ENCODE measurements around the gene HDGFL3.
A peak's percentile ranks its signal among the peaks of the same experiment; 100 is the strongest.

HDGFL3 gene

GRCh38 chr15:83123529-83123928 is 84.1 kb downstream of the HDGFL3 start:
- no peak for DNase-seq (ENCODE audit: low read depth)

- no peak for DNase-seq (ENCODE audit: low read depth)
These were observed 87.5 kb downstream of the HDGFL3 start for GRCh38 chr15:83119968-83120581.

GRCh38 chr15:83118968-83119367 is 88.7 kb downstream of the HDGFL3 start:
- DNase-seq (ENCODE audit: low read depth): no peak

GRCh38 chr15:83118291-83118827 is 89.3 kb downstream of the HDGFL3 start:
- no peak for DNase-seq (ENCODE audit: low read depth)

- DNase-seq (ENCODE audit: low read depth): no peak
These were observed 91.6 kb downstream of the HDGFL3 start for GRCh38 chr15:83115831-83116565.

GRCh38 chr15:83115410-83115809 is 92.2 kb downstream of the HDGFL3 start:
- DNase-seq (ENCODE audit: low read depth): no peak

GRCh38 chr15:83114856-83115255 is 92.8 kb downstream of the HDGFL3 start:
- no peak for DNase-seq (ENCODE audit: low read depth)

- no peak for DNase-seq (ENCODE audit: low read depth)
These were observed 93.5 kb downstream of the HDGFL3 start for GRCh38 chr15:83113881-83114674.

GRCh38 chr15:83112956-83113299 is 94.7 kb downstream of the HDGFL3 start:
- no peak for DNase-seq (ENCODE audit: low read depth)

- DNase-seq (ENCODE audit: low read depth): peak; percentile 27
These were observed 95.2 kb downstream of the HDGFL3 start for GRCh38 chr15:83112233-83112955.

- no peak for DNase-seq (ENCODE audit: low read depth)
These were observed 96.5 kb downstream of the HDGFL3 start for GRCh38 chr15:83111149-83111548.

GRCh38 chr15:83110381-83110780 is 97.2 kb downstream of the HDGFL3 start:
- DNase-seq (ENCODE audit: low read depth): no peak

GRCh38 chr15:83109532-83109931 is 98.1 kb downstream of the HDGFL3 start:
- DNase-seq (ENCODE audit: low read depth): no peak

- peak; percentile 88 for DNase-seq (ENCODE audit: low read depth)
These were observed 99.1 kb downstream of the HDGFL3 start for GRCh38 chr15:83108266-83109219.

- no peak for DNase-seq (ENCODE audit: low read depth)
These were observed 99.8 kb downstream of the HDGFL3 start for GRCh38 chr15:83107841-83108181.

- no peak for DNase-seq (ENCODE audit: low read depth)
These were observed 100.4 kb downstream of the HDGFL3 start, which contains the start of gene TM6SF1 for GRCh38 chr15:83106994-83107840. Gene TM6SF1 (plus strand): TSS chr15:83107645. CDS start chr15:83107681, 36 bp downstream.

GRCh38 chr15:83105440-83105839 is 102.2 kb downstream of the HDGFL3 start:
- DNase-seq (ENCODE audit: low read depth): no peak

- no peak for DNase-seq (ENCODE audit: low read depth)
These were observed 103.5 kb downstream of the HDGFL3 start for GRCh38 chr15:83104141-83104540.

- no peak for DNase-seq (ENCODE audit: low read depth)
These were observed 105.3 kb downstream of the HDGFL3 start for GRCh38 chr15:83102346-83102745.

GRCh38 chr15:83100097-83100646 is 107.5 kb downstream of the HDGFL3 start:
- no peak for DNase-seq (ENCODE audit: low read depth)
